ENCODE data around the gene HDAC4.
A peak's percentile ranks its signal among the peaks of the same experiment; 100 is the strongest.

Gene HDAC4

DNA sequence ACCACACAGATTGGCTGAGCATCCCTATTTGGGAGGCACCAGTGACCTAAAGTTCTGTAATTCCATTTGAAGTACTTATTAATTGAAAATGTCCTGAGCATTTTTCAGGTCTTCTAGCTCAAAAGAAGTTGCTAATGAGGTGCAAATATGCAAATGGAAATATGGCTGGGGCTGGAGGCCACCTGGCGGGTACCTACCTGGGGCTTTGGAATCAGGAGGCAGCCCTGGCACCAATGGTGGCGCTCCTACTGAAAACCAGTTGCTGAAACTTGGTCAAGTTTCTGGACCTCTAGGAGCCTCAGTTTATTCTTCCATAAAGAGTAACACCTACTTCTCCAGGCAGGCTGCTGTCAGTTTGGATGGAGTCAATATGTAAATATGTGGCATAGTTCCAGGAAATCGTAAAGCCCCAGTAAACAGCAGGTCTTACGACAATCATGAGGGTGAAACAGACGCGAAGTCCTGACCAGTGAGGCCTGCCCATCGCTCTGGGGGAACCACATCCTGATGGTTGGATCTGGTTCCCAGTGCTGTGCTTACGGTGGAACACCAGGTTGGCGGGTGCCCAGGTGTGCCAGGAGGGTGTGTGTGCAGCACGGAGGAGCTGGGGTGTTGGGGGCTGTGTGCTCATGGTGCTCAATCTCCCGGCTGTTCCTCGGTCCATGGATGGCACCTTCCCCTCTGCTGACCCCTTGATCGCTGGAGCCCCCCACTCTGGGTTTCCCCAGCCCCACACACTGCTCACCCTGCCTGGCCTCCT, 366.8 kb downstream of the HDAC4 start:
- no peak for DNase-seq

DNA sequence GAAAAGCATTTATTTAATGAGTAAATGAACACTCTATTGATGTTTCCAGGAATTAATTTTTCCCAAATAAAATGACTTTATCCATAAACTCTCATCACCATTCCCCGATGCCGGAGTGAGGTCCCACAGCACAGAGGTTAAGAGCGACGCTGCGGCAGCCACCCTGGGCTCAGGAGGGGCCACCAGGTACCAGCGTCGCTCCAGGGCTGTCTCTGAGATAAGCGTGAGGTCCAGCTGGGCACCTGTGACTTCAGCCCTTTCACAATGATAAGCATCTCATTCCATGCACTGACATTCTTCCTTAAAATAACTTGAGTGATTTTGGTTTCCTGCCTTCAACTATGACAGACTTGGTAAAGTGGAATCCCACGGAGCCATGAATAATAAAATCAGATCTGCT, 370.9 kb downstream of the HDAC4 start:
- no peak for DNase-seq

DNA sequence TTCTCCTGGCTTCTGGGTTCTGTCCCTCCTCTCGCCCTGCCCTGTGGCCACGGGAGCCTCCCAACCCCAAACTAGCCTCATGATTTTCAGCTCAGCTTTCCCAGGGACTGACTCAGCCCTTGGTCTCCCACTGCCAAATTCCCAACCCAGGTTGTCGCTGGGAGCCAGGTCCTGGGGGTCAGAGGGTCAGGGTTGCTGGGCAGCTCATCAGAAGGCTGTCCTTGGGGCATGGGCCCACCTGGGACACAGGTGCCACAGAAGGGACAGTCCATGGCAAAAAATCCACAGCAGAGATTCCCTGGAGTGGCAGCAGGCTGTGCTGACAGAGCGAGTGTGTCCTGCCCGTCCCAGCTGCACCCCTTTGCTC, 372.6 kb downstream of the HDAC4 start:
- DNase-seq: no peak

DNA sequence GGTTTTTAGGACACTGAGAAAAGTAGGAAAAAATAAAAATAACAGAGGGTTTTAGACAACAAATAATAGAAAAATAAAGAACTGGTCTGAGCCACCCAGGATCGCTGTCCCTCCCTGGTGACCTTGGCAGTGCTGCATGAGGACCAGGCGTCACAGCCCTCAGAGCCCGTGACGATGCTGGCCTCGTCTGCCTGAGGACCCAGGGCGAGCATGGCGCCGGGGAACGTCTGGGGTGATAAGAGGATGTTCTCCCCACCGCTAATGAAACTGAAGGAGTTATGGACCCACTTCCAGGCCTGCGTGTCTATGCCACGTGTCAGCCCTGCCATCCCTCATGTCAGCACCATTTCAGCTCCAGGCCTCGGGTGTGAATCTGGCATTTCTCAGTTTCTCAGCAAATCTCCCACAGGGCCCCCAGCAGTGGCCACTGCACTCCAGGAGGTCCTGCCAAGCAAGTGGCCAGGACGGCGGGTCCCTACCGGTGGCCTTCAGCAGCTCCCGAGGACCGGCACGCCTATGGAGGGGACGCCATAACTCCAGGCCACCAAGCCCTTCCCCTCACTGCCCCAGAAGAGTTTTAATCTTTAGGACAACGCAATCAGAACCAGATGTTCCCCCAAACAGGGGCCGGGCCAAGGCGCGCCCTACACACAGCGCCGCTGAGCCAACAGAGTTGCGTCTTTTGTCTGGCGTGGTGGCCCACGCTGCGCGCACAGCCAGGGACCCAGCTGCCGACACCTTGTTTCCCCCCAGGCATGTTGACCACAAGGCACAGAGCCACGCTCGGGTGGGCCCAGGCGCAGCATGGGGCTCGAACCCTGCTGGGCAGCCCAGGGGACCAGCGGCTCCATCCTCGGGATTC, 373.2 kb downstream of the HDAC4 start:
- DNase-seq: no peak

DNA sequence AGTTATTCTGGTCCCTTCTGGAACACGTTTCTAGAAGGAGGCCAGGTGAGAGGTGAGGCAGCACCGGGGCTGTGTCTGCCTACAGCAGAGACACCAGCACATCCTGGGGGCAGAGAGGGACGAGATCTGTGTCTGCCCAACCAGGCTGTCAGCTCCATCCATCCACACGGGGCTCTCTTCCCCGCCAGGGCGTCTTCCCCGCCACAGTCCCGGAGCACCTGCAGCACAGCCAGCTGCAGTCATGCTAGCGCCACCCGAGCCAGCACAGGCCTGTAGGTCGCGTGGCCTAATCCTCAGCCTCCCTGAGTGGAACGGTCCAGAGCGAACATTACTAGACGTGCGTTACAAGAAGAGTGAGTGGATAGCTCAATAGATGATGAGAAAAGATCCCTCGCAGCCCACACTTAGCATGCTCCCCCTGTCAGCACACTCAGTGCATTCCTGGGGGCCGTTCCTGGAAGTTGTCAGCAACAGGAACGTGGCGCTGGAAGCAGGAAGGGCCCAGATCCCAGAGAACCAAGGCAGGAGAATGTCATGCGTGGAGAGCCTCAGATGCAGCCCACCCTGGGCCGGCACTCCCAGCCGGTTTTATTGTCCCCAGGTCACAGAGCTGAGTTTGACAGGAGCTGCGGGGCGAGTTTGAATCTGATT, 374.0 kb downstream of the HDAC4 start:
- no peak for DNase-seq

DNA sequence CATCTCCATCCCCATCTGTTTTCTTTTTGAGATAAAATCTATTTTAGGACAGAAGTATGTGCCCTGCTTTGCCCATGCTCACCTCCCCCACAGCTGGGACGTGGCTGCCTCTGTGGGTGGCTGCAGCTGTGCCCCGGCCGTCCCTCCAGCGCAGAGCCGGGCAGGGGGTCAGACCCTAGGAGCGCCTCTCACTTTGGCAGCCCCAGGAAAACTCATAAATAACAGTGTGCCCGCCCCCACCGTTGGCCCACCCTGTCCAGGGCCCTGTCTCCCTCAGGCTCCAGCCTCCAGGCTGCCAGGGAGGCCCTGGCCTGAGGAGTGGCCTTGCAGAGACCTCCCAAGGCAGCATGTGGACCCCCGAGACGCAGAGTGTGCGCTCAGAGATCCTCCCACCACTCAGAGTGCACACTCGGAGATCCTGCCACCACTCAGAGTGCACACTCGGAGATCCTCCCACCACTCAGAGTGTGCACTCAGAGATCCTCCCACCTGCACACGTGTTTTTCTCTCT, 374.8 kb downstream of the HDAC4 start:
- no peak for DNase-seq

DNA sequence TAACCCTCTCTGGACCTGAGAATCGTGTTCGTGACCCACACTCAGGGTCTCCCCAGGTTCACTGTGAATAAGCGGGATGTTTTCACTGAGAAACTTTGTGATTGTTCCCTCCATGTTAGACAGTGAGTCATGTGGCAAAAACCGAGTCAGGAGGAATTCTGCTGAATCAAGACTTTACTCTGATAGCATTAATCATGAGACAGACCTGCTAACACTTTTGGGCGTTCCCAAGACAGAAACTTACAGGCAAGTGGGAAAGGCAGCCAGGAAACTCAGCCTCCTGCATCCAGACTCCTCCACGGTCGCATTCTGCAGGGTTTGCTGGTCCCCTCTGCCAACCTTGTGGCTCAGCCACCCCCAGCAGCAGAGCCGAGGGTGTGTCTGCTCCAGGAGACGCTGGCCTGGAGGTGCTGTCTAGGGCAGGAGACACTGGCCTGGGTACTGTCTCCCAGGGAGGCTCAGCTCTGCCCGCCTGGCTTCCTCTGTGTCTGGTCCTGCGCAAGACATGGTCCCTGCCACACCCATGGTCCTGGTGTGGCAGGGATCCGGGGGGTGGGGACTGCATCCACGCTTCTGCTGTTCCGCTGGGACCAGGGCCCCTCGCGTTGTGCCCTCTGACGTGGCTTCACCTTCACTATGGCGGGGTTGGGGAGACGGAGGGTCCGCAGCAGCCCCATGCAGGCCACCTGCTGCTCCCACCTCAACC, 375.6 kb downstream of the HDAC4 start:
- peak; percentile 73 for DNase-seq

DNA sequence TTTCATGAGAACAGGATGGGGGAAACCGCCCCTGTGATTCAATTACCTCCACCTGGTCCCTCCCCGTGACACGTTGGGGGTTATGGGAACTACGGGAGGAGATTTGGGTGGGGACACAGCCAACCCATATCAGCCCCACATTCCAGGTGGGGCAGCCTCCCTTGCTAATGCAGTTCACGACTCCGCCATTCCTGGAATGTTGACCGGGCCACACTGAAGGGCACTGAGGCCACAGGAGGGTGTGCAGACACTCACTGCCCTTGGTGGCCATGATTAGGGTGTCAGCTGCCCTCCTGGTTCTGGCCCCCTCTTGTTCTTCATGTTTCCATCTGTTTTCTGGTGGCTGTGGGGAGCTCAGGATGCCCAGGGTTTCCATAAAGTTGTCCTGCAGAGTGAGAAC, 376.6 kb downstream of the HDAC4 start:
- no peak for DNase-seq

DNA sequence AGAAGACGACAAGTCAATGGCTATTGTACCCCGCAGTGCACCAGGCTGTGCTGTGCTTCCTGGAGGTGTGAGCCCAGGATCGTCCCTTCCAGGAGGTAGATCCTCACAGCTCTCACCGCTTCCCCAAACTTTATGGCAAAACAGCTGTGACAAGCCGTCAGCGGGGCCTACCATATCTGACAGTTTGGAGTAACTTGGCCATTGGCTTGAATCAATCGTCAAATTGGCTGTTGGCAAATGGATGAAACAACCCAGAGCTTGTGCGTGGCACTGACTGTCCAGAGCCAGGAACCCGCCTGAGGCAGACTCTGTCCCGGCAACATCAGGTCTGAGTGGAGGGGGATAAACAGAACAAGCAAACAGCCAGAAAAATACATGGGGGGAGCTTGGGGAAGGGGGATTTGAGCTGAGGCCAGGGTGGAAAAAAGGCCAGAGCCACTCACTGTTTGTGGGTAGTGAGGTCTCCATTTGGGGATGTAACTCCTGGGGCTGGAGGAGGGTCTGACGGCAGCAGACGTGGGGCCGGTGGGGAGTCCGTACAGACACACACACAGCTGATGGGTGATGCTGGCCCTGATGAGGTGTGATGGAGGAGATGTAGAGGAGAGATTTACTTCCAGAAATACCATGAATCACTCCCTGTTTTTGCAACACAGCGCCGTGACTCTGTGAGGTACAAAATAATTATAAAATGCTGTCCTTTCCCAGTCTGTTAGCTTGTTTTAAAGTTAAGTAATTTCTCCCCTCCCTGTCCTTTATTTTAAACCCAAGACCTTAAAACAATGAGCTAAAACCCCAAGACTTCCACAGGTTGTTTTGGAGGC, 378.2 kb downstream of the HDAC4 start:
- DNase-seq: no peak

DNA sequence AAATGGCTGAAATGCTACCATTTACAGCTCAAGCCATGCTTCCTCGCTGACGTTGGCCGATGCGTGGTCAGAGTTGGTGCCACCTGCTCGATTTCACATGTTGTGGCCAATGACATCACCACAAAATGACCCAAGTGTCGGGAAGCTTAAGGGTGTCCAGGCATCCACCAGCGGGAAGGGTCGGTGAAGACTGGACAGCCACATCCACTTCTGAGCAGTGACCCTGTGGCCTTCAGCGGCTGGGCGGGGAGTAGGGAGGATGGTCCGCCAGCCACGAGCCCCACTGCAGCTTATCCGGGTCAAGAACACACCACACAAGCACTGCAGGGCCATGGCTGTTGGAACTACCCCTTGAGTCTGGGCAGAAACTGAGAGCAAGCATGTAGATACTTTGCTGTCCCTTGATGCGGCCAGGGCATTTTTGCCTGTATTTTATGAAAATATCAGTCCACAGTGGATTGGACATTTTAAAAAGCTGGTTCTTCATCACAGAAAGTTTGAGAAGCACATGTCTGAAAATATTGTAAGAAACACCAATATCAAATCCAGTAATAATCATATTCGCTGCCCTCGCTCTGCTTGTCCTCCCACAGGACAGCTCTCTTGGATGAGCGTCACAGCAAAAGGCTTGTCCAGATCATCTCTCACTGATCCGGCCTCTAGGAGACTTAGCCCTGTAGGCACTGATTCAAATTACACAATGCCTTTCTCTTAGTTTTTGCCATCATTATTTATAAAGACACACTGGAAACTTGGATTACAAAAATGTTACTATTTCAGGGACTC, 379.0 kb downstream of the HDAC4 start:
- no peak for DNase-seq

DNA sequence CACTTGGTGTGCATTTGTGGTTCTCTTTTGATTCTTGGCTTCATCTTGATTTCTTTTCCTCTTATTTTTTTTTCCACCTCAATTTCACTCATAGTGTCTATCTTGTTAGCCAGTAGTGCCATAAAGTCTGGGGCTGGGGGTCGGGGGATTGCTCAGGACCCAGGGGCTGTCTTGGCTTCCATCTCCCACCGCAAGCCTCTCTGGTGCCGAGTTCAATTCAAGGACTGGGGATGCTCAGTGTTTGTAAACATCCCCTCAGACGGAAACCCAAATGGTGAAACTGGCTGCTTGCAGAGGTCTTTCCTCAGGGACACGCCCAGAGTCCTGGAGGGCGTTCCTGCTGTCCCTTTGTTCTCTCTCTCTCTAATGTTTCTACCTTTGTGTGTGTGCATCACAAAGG, 379.6 kb downstream of the HDAC4 start:
- DNase-seq: no peak

DNA sequence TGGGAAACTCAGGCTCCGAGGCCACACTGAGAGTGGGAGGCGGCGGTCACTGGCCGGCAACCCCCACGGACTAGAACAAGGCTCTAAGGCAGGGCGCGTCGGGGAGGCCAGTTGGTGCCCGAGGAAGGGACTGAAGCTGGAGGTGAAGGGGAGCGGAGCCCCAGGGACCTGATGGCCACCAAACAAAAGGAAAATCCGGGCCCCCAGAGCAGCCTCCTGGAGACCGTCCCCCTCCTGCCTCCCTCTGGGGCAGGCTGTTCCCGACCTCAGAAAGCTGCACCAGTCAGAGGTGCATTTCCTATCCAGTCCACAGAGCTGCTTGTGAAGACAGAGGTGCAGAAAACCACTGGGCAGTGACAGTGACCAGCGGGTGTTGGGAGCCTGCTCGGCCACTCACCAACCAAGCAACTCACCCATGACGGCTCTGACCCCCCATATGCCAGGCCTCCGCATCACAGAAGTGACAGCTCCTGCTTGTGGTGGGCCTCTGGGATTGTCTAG, 380.2 kb downstream of the HDAC4 start:
- no peak for DNase-seq

DNA sequence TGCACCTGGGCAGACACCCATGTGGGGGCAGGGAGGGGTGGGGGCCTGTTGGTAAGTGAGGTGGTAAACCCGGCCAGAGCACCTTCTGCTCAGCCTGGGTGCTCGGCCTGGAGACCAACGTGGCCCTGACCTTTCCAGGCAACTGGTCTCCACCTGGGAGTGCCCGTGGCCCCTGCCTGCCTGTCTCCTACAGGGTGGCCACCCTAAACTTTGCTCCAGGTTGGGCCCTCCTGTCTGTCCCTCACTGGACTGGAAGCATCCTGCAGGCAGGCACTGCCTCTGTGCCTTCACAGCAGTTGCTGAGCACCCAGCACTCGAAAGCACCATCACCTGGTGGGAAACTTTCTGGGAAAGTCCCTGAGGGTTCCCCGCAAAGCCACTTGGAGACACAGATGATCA, 381.6 kb downstream of the HDAC4 start:
- DNase-seq: no peak

DNA sequence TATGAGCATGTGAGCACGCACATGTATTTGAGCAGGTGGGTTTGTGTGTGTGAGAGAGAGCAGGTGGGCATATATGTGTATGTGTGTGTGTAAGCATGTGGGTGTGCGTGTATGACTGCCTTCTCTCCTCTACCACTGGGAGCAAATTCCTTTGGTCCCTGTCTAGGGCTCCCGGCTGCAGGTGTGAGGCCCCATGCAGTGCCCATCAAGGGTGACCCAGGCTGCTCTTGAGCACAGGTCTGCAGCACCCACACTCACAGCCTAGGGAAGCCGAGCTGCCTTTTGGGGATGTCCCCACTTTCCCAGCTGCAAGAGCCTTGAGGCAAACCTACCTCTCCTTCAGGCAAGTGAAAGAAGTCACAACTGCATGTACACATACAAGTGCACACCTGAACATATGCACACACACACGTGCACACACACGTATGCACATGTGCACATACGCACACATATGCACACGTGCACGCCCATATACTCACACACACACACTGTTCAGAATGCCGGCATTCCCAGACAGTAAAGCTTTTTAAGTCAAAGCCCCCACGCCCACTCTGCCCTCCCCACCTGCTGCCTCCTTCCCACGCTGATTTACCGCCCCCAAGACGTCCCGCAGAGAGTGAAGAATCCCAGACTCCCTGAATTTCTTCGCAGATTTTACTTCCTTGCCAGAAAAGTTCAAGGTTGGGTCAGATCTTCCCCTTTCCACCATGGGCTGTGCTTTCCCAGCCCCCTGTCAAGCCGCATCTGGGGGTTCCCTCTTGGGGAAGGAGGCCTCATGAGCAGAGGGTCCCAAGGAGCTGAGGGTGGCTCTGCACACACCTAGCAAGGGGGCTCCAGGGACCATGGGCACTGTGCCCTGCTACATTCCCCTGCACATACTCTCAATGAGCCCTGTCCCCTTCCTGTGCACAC, 382.3 kb downstream of the HDAC4 start:
- DNase-seq: no peak

DNA sequence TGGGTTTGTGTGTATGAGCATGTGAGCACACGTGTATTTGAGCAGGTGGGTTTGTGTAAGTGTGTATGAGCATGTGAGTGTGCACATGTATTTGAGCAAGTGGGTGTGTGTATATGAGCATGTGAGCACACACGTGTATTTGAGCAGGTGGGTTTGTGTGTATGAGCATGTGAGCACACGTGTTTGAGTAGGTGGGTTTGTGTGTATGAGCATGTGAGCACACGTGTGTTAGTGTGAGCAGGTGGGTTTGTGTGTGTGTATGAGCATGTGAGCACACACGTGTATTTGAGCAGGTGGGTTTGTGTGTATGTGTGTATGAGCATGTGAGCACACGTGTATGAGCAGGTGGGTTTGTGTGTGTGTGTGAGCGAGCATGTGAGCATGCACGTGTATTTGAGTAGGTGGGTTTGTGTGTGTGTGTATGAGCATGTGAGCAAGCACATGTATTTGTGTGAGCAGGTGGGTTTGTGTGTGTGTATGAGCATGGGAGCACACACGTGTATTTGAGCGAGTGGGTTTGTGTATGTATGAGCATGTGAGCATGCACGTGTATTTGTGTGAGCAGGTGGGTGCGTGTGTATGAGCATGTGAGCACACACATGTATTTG, 383.2 kb downstream of the HDAC4 start:
- DNase-seq: no peak

DNA sequence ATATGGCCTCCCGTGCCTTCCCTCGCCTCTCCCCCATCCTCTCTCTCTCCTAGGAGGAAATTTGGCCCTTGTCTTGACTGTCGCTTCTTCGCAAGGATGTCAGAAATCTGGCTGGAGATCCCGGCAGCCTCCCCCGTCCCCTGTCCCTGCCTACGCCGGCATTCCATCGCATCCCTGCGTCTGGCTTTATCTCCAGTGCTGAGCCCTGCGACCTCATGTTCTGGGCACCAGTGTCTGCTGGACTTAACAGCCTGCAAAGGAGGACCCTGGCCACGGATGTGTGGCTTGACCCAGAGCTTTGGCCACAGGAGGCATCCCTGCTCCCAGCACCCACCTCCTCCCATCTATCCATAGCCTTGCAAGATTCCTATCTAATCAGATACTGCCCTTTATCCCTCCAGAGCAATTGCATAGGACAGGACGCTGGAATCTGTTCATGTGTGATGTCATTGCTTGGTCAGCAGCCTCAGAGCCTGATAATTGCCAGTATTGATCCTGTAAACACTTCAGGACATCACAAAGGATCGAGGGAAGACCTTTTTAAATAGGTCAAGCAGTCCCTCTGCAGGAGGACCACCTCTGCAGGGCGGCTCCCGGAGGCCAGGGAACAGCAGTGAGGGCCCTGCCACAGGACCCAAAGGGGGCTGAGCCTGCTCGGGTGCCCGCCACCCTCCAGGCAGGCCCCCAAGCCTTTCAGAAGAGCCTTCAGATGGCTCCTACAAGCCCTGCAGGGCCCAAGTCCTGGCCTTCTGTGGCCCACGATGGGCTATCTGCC, 384.7 kb downstream of the HDAC4 start:
- DNase-seq: no peak

DNA sequence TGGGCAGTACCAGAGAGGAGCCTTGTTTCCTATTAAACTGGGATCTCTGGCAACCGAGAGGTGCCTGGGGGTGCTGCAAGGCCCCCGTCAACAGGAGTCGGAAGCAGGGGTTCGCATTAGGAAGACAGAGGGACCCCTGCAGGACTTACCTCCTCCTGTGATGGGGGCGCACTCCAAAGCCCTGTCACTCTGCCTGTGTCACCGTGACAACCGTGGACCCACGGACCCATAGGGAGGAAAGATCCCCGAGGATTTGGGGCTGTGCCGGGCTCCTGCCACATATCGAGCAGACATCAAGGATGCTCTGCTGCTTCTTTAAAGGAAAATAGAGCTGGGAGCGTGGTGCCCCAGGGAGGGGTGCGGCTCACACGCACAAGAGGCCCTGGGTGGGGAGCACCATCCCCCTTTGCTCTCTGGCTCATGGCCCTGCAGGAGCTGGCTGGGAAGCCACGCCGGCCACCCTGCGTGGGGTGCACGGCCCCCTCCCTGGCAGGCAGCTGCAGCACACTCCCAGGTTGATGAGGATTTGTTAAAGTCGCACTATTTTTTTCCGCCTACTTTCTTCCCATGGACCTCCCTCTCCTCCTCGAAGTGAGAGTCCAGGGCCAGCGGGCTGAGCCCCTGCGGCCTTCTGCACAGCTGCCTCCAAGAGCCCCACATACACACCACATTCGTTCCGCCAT, 385.5 kb downstream of the HDAC4 start:
- DNase-seq: no peak
